Measurements from ENCODE around the gene TMEM109. TPM values are rescaled to one million over a fixed set of nuclear protein-coding genes. Genes with fewer than 3 reads are reported as not detected.

TMEM109 gene
- total and polyA plus RNA-seq, 2 of the 13 experiments (the other 11 are each of a cell fraction or from before 2014, with no cell fraction given), result 7.7 to 18.0 TPM

DNA sequence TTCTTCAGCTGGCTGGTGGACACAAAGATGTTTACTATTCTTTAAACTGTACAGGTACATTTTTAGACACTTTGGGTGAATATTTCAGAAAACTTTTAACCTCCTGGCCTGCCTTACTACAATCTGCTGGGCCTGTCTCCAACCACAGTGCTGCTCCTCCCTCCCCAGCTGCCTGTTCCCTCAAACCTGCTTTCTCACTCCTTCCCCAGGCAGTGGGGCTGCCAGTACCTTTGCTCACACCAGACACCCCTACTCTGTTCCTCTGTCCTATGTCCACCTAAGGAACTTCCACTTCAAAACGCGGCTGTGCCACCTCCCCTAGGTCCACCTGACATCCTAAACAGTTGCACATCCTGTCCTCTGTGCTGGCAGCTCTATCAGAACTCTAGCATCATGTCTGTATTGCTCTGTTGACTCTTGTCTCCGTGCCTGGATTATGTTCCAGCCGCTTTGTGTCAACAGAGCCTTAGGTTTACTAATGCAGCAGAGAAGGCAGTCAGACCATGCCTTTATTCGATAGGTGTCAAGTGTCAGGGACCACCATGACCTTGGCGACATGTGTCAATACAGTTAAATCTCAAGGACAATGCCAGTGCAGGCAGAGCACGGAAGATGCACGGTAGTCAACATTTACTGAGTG is 33.2 kb upstream of the TMEM109 start (continued):
- TF ChIP-seq, protein P1, sequence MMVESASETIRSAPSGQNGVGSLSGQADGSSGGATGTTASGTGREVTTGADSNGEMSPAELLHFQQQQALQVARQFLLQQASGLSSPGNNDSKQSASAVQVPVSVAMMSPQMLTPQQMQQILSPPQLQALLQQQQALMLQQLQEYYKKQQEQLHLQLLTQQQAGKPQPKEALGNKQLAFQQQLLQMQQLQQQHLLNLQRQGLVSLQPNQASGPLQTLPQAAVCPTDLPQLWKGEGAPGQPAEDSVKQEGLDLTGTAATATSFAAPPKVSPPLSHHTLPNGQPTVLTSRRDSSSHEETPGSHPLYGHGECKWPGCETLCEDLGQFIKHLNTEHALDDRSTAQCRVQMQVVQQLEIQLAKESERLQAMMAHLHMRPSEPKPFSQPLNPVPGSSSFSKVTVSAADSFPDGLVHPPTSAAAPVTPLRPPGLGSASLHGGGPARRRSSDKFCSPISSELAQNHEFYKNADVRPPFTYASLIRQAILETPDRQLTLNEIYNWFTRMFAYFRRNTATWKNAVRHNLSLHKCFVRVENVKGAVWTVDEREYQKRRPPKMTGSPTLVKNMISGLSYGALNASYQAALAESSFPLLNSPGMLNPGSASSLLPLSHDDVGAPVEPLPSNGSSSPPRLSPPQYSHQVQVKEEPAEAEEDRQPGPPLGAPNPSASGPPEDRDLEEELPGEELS (CRISPR knock-in tag; IDR thresholded peaks at IDR 0.05), result peak; percentile 99
- TF ChIP-seq, protein P2, sequence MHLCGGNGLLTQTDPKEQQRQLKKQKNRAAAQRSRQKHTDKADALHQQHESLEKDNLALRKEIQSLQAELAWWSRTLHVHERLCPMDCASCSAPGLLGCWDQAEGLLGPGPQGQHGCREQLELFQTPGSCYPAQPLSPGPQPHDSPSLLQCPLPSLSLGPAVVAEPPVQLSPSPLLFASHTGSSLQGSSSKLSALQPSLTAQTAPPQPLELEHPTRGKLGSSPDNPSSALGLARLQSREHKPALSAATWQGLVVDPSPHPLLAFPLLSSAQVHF (CRISPR knock-in tag; IDR thresholded peaks at IDR 0.05), result 0 out of 2 replicates have a peak, but pooled peaks have one; percentile 75
- no peak for TF ChIP-seq ZFP36 (IDR thresholded peaks at IDR 0.05; ENCODE audit: borderline replicate concordance, low read depth, low read length, partially characterized antibody)
- TF ChIP-seq ZNF362 (CRISPR knock-in tag; IDR thresholded peaks at IDR 0.05; ENCODE audit: borderline replicate concordance), result peak; percentile 50; the same call in 1 of the 2 replicates
- peak; percentile 96 for TF ChIP-seq RXRB (CRISPR knock-in tag; IDR thresholded peaks at IDR 0.05; ENCODE audit: borderline replicate concordance)
- TF ChIP-seq NR2F1 (CRISPR knock-in tag; IDR thresholded peaks at IDR 0.05), result peak; percentile 96 to 98
- peak; percentile 97 for TF ChIP-seq ERF (CRISPR knock-in tag; IDR thresholded peaks at IDR 0.05)
- peak; percentile 85; the same call in 1 of the 2 replicates for TF ChIP-seq ZNF749 (CRISPR knock-in tag; IDR thresholded peaks at IDR 0.05; ENCODE audit: borderline replicate concordance)
- TF ChIP-seq ATF7-NPFF (CRISPR knock-in tag; IDR thresholded peaks at IDR 0.05; ENCODE audit: low read depth), result peak; percentile 56; the same call in 1 of the 2 replicates
- no peak for TF ChIP-seq ZNF136 (CRISPR knock-in tag; IDR thresholded peaks at IDR 0.05; ENCODE audit: low read depth)
- TF ChIP-seq IRX3 (CRISPR knock-in tag; IDR thresholded peaks at IDR 0.05; ENCODE audit: borderline replicate concordance, low read depth), result no peak
- TF ChIP-seq SP1 (IDR thresholded peaks at IDR 0.05), result no peak
- no peak; the same call in 1 of the 2 replicates for TF ChIP-seq SP1 (CRISPR knock-in tag; IDR thresholded peaks at IDR 0.05)
- peak; percentile 97 for TF ChIP-seq ISL2 (CRISPR knock-in tag; IDR thresholded peaks at IDR 0.05)
- no peak for TF ChIP-seq ZNF329 (CRISPR knock-in tag; IDR thresholded peaks at IDR 0.05; ENCODE audit: low read depth)
- peak; percentile 98 for TF ChIP-seq NR2F6 (IDR thresholded peaks at IDR 0.05)
- TF ChIP-seq NR2F6 (CRISPR knock-in tag; IDR thresholded peaks at IDR 0.05), result peak; percentile 98
- TF ChIP-seq ARID2 (CRISPR knock-in tag; IDR thresholded peaks at IDR 0.05; ENCODE audit: borderline replicate concordance), result no peak
- TF ChIP-seq POGZ (CRISPR knock-in tag; IDR thresholded peaks at IDR 0.05), result peak; percentile 75
- no peak for TF ChIP-seq RBFOX2 (IDR thresholded peaks at IDR 0.05; ENCODE audit: low read depth, low read length)
- TF ChIP-seq RELA (CRISPR knock-in tag; IDR thresholded peaks at IDR 0.05), result peak; percentile 42; the same call in 1 of the 2 replicates
- TF ChIP-seq, protein P3, sequence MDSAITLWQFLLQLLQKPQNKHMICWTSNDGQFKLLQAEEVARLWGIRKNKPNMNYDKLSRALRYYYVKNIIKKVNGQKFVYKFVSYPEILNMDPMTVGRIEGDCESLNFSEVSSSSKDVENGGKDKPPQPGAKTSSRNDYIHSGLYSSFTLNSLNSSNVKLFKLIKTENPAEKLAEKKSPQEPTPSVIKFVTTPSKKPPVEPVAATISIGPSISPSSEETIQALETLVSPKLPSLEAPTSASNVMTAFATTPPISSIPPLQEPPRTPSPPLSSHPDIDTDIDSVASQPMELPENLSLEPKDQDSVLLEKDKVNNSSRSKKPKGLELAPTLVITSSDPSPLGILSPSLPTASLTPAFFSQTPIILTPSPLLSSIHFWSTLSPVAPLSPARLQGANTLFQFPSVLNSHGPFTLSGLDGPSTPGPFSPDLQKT (CRISPR knock-in tag; IDR thresholded peaks at IDR 0.05; ENCODE audit: borderline replicate concordance), result no peak
- TF ChIP-seq ZNF777 (CRISPR knock-in tag; IDR thresholded peaks at IDR 0.05), result no peak
- peak; percentile 99 for TF ChIP-seq NR2F2 (IDR thresholded peaks at IDR 0.05; ENCODE audit: borderline replicate concordance, low read depth)
- TF ChIP-seq ZNF232 (CRISPR knock-in tag; IDR thresholded peaks at IDR 0.05; ENCODE audit: borderline replicate concordance), result peak; percentile 95; the same call in 1 of the 2 replicates
